Measurements from ENCODE around the gene FAM168B.

DNA sequence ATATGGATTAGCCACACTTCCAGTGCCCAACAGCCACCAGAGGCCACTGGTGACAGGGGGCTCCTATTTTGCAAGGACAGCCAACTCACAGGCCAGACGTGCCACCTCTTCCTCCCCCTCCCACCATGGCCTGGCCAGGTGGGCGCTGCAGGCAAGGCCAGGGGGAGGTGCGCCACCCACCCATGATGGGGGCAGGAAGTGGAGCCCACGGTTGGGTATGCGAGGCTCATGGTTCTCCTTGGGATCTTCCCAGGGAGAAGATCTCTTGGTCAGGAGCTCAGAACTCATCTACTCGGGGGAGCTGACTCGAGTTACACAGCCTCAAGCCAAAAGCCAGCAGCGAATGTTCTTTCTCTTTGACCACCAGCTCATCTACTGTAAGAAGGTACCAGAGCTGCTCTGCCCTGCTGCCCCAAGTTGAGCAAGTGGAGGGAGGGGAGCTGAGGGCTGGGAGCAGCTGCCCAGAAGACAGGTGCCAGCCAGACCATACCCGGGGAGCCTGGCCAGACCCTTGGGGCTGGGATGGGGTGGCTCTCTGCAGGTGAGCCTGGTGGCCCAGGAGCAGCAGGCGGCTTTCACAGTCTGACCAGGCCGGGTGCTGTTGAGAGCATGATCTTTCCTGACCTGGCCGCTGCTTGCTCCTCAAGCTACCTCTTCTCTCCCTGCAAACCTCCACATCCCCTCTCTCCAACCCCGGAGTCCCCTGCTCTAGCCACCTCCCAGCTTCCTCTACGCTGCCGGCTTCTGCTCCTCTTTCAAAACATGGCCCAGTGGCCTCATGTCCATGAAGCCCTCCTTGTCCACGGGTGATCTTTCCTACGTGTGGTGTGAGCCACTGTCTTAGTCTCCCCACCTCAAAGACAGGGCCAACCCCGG, 49.8 kb downstream of the FAM168B start:
- TF ChIP-seq, protein P1, sequence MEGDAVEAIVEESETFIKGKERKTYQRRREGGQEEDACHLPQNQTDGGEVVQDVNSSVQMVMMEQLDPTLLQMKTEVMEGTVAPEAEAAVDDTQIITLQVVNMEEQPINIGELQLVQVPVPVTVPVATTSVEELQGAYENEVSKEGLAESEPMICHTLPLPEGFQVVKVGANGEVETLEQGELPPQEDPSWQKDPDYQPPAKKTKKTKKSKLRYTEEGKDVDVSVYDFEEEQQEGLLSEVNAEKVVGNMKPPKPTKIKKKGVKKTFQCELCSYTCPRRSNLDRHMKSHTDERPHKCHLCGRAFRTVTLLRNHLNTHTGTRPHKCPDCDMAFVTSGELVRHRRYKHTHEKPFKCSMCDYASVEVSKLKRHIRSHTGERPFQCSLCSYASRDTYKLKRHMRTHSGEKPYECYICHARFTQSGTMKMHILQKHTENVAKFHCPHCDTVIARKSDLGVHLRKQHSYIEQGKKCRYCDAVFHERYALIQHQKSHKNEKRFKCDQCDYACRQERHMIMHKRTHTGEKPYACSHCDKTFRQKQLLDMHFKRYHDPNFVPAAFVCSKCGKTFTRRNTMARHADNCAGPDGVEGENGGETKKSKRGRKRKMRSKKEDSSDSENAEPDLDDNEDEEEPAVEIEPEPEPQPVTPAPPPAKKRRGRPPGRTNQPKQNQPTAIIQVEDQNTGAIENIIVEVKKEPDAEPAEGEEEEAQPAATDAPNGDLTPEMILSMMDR (IDR thresholded peaks at IDR 0.05), result no peak
- no peak for TF ChIP-seq RAD21 (conservative IDR thresholded peaks at IDR 0.05 in 1 of 2, IDR thresholded peaks at IDR 0.05 in 1 of 2)
- TF ChIP-seq BHLHE40 (IDR thresholded peaks at IDR 0.05; ENCODE audit: low read depth, low read length), result no peak
- no peak for TF ChIP-seq CBX2 (IDR thresholded peaks at IDR 0.05; ENCODE audit: borderline replicate concordance, low read depth)
- TF ChIP-seq POLR2A (IDR thresholded peaks at IDR 0.05; ENCODE audit: low read length), result no peak
- no peak for TF ChIP-seq HOXB13 (CRISPR knock-in tag; IDR thresholded peaks at IDR 0.05; ENCODE audit: low read depth)
- TF ChIP-seq, protein P2, sequence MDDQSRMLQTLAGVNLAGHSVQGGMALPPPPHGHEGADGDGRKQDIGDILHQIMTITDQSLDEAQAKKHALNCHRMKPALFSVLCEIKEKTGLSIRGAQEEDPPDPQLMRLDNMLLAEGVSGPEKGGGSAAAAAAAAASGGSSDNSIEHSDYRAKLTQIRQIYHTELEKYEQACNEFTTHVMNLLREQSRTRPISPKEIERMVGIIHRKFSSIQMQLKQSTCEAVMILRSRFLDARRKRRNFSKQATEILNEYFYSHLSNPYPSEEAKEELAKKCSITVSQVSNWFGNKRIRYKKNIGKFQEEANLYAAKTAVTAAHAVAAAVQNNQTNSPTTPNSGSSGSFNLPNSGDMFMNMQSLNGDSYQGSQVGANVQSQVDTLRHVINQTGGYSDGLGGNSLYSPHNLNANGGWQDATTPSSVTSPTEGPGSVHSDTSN (IDR thresholded peaks at IDR 0.05), result no peak

Data from A549 (cell line).